ENCODE data around the gene SSTR4.
"Not testable (repeated sequence)": the region's sequence is repeated elsewhere in the genome, so short reads cannot be mapped to it uniquely, and the experiment has no call there.

The SSTR4 gene

GRCh38 chr20:23018432-23018831, 16.7 kb upstream of the SSTR4 start:
- no peak for DNase-seq (ENCODE audit: low read depth in 3 of 3, low spot score in 1 of 3)

DNA sequence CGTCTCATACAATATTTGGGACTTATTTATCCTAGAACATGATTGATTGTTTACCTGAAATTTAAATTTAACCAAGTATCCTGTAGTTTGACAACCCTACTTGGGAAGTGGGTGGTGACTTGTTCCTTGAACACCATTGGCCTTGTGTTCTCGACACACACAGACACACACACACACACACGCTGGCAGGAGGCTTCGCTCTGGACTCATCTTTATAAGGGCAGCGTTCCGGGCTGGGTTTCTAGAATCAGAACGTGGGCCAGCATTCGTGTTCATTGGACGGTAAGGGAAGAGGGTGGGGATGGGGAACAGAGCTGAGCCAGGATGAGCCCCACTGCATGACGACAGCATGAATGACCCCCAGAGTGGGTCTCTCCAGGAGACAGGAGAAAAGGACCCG, 16.2 kb upstream of the SSTR4 start:
- no peak for DNase-seq (ENCODE audit: low read depth in 3 of 3, low spot score in 1 of 3)

DNA sequence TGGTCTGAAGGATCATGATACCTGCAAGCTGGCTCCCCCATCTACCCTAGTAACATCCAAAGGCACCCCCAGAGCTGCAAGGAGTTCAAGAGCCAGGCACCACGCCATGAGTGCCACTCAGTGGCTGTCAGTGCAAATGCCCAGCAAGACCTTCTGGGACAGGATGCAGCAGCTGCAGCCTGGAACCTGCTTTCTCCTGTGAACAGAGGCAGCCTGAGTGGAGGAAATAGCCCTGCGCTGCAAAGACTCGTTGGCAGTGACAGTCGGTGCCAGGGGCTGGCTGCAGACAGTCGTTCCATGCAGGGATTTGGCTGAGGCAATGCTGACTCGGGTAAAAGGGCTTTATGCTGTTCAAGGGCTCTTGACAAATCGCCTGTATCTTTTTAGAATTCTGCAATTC, 15.7 kb upstream of the SSTR4 start:
- DNase-seq (ENCODE audit: low read depth in 3 of 3, low spot score in 1 of 3): no peak

DNA sequence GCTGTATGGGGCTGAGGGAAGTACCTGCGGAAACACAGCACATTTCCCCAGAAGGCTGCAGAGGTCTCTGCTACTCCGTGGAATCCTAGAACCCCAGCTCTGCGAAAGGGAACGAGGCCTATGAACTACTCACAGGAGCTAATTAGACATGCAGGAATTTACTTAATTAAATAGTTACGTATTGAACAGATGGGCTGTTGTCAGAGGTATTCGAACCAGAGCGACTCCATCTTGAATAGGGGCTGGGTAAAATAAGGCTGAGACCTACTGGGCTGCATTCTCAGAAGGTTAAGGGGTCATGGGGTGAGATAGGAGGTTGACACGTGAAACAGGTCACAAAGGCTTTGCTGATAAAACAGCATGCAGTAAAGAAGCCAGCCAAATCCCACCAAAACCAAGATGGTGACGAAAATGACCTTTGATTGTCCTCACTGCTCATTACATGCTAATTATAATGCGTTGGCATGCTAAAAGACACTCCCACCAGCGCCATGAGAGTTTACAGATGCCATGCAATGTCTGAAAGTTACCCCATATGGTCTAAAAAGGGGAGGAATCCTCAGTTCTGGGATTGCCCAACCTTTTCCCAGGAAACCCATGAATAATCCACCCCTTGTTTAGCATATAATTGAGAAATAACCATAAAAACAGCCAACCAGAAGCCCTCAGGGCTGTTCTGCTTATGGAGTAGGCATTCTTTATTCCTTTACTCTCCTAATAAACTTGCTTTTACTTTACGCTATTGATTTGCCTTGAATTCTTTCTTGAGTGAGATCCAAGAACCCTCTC, 14.7 kb upstream of the SSTR4 start:
- DNase-seq (ENCODE audit: low read depth in 3 of 3, low spot score in 1 of 3): no peak

DNA sequence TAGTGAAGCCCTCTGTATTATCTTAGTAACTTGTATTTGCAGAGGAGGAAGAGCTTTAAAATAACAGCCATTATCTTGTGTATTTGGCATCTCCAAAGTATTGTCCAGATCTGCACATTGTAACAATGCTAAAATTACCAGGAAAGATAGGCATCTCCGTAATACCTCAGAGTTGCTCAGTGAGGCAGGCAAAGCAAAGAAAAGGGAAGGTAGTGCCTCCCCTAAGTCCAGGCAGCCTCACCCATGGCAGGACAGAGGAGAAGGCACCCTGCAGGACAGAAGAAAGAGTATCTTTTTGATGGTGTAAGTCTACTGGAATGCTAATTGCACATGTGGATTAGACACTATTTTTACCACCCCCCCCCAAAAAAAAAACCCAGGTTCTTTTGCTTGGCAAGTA, 13.6 kb upstream of the SSTR4 start:
- no peak for DNase-seq (ENCODE audit: low read depth in 3 of 3, low spot score in 1 of 3)

GRCh38 chr20:23021951-23022350, 13.2 kb upstream of the SSTR4 start:
- no peak for DNase-seq (ENCODE audit: low read depth in 3 of 3, low spot score in 1 of 3)

DNA sequence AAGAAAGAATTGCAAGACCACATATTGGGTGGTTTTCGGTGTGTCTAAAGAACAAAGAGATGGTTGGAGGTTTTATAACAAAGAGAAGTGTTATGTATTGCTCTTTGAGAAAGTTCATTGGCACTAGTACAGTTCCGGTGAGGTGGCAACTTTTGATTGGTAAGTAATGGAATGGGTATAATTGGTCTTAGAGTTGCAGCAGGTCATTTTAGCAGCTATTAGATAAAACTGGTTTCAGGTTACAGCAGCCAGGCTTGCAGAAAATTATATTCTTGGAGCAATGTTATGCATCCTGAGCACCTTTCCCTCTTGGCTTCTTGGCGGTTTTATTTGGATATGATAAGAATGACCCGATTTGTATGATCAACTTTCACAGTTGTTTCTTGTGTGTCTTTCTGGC, 12.3 kb upstream of the SSTR4 start:
- no peak for DNase-seq (ENCODE audit: low read depth in 3 of 3, low spot score in 1 of 3)

GRCh38 chr20:23023621-23024177, 11.4 kb upstream of the SSTR4 start:
- DNase-seq (ENCODE audit: low read depth in 3 of 3, low spot score in 1 of 3): no peak

GRCh38 chr20:23024701-23025100, 10.4 kb upstream of the SSTR4 start:
- DNase-seq (ENCODE audit: low read depth in 3 of 3, low spot score in 1 of 3): no peak

DNA sequence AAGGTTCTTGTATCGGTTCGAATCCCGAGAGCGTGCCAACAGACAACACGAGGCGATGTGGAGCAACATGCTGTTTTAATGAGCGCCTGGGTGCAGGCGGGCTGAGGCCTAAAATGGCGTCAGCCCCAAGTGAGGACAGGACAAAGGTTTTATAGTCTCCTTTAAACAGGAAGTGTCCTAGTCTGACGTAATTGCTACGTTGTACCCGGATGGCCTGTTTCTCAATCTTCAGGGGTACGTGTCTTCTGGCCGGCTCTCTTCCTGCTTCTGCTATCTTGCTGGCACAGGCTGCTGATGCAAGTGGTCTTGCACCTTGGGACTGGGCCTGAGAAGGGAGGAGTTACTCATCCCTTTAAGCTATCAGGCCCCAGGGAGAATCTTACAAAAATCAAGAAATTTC, 9.6 kb upstream of the SSTR4 start:
- not testable (repeated sequence) for DNase-seq (ENCODE audit: low read depth in 3 of 3, low spot score in 1 of 3)

GRCh38 chr20:23027721-23028120, 7.4 kb upstream of the SSTR4 start:
- no peak for DNase-seq (ENCODE audit: low read depth in 3 of 3, low spot score in 1 of 3)

DNA sequence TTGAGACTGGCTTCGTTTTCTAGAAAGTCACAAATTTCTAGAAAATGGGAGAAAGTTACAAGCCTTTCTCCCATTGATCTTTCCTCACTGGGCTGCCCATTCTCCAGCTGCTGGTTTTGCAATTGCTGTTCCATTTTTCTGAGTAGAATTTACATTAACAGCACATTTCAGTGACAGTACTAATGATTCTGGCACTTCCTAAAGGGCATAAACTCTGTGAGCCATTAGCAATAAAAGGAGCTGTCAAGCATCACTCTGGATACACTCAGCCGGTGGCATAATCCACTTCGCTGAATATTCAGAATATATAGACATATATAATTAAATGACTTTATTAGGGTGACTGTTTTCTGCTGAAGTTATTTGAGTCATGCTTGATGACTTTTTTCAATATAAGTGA, 6.7 kb upstream of the SSTR4 start:
- DNase-seq (ENCODE audit: low read depth in 3 of 3, low spot score in 1 of 3): no peak

GRCh38 chr20:23029324-23029723, 5.8 kb upstream of the SSTR4 start:
- DNase-seq (ENCODE audit: low read depth in 3 of 3, low spot score in 1 of 3): no peak

DNA sequence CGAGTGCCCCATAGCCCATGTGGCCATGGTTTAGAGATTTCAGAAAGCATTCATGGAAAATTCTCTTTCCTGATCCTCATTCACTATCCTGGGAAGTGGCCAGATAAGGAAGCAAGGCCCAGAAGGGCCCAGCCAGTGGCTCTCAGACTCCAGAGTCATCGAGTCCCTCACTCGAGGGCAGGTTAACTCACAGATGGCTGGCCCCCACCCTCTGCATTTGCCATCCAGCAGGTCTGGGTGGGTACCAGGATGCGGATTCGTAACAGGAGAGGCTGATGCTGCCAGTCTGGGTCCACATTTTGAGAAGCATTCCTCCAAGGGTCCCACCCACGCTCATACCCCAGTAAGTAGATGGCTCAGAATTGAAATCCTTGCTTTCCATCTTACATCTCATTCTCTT, 3.8 kb upstream of the SSTR4 start:
- no peak for DNase-seq (ENCODE audit: low read depth in 3 of 3, low spot score in 1 of 3)

- no peak for DNase-seq (ENCODE audit: low read depth in 3 of 3, low spot score in 1 of 3)
Observed at GRCh38 chr20:23032056-23032749, 2.9 kb upstream of the SSTR4 start.

GRCh38 chr20:23032750-23033078, 2.4 kb upstream of the SSTR4 start:
- DNase-seq (ENCODE audit: low read depth in 3 of 3, low spot score in 1 of 3): no peak

DNA sequence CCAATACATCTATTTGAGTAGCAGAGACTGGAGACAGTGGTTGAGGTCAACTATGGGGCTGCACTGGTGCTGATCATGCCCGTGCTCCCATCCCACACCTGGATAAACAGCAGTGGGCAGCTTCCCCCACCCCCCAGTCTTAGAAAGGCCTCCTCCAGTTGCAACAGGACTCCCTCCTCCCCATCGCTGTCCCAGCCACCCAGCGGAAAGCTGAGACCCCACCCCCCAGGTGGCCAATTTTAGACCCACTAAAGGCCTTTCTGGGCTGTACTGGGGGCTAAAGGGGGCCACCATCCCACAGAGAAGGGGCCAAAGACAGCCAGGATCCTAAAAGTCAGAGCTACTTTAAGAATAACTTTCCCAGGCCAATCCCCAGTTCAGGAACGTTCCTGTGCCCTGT, 1.2 kb upstream of the SSTR4 start:
- no peak for DNase-seq (ENCODE audit: low read depth in 3 of 3, low spot score in 1 of 3)

DNA sequence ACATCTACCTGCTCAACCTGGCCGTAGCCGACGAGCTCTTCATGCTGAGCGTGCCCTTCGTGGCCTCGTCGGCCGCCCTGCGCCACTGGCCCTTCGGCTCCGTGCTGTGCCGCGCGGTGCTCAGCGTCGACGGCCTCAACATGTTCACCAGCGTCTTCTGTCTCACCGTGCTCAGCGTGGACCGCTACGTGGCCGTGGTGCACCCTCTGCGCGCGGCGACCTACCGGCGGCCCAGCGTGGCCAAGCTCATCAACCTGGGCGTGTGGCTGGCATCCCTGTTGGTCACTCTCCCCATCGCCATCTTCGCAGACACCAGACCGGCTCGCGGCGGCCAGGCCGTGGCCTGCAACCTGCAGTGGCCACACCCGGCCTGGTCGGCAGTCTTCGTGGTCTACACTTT, 619 bp downstream of the SSTR4 start:
- DNase-seq (ENCODE audit: low read depth in 3 of 3, low spot score in 1 of 3): no peak

DNA sequence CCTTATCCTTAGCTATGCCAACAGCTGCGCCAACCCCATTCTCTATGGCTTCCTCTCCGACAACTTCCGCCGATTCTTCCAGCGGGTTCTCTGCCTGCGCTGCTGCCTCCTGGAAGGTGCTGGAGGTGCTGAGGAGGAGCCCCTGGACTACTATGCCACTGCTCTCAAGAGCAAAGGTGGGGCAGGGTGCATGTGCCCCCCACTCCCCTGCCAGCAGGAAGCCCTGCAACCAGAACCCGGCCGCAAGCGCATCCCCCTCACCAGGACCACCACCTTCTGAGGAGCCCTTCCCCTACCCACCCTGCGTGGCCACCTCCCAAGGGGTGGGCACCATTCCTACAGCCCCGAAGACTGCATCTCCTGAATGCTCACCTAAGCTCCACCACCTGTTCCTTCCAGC, 1.3 kb downstream of the SSTR4 start:
- DNase-seq (ENCODE audit: low read depth in 3 of 3, low spot score in 1 of 3): no peak

DNA sequence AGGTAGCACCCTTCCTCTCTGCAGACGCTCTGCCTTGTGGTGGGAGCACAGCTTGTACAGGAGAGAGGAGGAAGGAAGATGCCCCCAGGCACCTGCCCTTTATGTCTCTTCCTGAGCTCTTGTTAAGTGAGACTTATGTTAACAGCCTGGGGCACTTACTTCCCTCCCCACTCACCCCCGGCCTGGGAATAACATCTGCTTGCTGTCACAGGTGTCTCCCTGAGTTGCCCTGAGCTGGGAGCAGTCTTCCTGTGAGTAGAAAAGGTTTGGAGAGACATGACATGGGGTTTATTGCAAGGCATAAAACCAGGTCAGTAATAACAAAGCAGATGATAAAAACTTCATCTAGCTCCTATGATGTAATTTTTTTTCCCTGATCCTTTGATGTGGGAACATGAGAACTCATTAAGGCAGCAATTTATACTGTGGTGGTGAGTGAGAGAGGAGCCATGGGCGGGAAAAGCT, 1.9 kb downstream of the SSTR4 start:
- DNase-seq (ENCODE audit: low read depth in 3 of 3, low spot score in 1 of 3): no peak

DNA sequence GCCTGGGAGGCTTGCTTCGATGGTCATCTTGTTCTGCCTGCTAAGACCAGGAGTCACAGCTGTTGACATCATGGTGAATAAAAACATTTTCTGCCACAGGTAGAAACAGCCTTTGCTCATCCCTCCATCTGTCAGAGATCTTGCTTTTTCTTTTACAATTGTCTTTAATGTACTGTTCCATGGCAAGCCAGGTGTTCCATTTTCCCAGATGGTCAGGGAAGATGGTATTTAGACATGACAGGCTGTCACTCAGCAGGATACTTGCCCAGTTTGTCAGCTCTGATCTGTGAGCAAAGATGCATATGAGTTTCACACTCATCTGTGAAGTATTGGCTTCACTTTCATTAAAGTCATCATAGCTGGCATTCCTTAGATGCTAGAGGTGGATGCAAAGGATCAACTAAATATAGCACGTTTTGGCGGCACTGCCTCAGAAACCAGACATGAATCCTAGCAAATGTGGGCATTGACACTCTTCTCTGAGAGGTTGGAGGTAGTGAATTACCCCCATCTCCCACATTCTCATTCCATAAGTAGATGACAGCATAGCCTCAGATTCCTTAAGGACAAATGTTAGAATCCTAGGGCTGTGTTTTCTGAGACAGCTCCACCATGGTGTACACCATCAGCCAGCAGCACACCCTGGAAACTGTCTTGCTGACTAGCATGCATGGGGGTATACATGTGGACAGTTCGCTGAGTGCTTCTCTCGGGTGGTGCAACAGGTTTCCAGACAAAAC, 4.2 kb downstream of the SSTR4 start:
- DNase-seq (ENCODE audit: low read depth in 3 of 3, low spot score in 1 of 3): no peak
